Measurements from ENCODE around the gene TMC8.

GRCh38 chr17:78174346-78174869 lies 43.8 kb downstream of the TMC8 start:
- TF ChIP-seq, protein P1, sequence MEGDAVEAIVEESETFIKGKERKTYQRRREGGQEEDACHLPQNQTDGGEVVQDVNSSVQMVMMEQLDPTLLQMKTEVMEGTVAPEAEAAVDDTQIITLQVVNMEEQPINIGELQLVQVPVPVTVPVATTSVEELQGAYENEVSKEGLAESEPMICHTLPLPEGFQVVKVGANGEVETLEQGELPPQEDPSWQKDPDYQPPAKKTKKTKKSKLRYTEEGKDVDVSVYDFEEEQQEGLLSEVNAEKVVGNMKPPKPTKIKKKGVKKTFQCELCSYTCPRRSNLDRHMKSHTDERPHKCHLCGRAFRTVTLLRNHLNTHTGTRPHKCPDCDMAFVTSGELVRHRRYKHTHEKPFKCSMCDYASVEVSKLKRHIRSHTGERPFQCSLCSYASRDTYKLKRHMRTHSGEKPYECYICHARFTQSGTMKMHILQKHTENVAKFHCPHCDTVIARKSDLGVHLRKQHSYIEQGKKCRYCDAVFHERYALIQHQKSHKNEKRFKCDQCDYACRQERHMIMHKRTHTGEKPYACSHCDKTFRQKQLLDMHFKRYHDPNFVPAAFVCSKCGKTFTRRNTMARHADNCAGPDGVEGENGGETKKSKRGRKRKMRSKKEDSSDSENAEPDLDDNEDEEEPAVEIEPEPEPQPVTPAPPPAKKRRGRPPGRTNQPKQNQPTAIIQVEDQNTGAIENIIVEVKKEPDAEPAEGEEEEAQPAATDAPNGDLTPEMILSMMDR (IDR thresholded peaks at IDR 0.05), result peak in 3 of 4 experiments; percentile 79 to 84 (median 83)
- TF ChIP-seq POLR2A (IDR thresholded peaks at IDR 0.05), result peak in 1 of 2 donors; percentile 16
